HAP-1 (cell line): ENCODE data around the gene HTRA1.
A peak's percentile ranks its signal among the peaks of the same experiment; 100 is the strongest.

Source experiments
- DNase-seq, 2 experiments: peaks; one replicate each; pipeline ENCODE4 v3.0.0-alpha.2; 2016 to 2020; ENCODE audit warnings: low spot score in 2 of 2
- H3K27me3 ChIP-seq: fragments of 250-450 bp; sonication (Bioruptor Pico); 2 replicates; pipeline ENCODE4 v1.5.1; 2020; ENCODE audit warnings: low read depth, mild to moderate bottlenecking, moderate library complexity
- H3K36me3 ChIP-seq: fragments of 250-450 bp; sonication (Bioruptor Pico); replicated peaks from 2 replicates; pipeline ENCODE4 v1.5.1; 2020; ENCODE audit warnings: mild to moderate bottlenecking
- H3K4me1 ChIP-seq: fragments of 250-450 bp; sonication (Bioruptor Pico); 2 replicates; pipeline ENCODE4 v1.5.1; 2020; ENCODE audit warnings: mild to moderate bottlenecking
- H3K4me3 ChIP-seq: fragments of 250-450 bp; sonication (Bioruptor Pico); 2 replicates; pipeline ENCODE4 v1.5.1; 2020; ENCODE audit warnings: mild to moderate bottlenecking, moderate library complexity
- H3K9me3 ChIP-seq: fragments of 250-450 bp; sonication (Bioruptor Pico); 2 replicates; pipeline ENCODE4 v1.5.1; 2020; ENCODE audit warnings: mild to moderate bottlenecking, moderate library complexity
- in situ Hi-C: fragments of 300-500 bp; cut with MboI; formaldehyde crosslinking; loops from 3 replicates; pipeline ENCODE4 v1.14.3; 2020; ENCODE audit warnings: low sequenced_read_pairs, inconsistent platforms, mixed read lengths

Gene HTRA1

DNA sequence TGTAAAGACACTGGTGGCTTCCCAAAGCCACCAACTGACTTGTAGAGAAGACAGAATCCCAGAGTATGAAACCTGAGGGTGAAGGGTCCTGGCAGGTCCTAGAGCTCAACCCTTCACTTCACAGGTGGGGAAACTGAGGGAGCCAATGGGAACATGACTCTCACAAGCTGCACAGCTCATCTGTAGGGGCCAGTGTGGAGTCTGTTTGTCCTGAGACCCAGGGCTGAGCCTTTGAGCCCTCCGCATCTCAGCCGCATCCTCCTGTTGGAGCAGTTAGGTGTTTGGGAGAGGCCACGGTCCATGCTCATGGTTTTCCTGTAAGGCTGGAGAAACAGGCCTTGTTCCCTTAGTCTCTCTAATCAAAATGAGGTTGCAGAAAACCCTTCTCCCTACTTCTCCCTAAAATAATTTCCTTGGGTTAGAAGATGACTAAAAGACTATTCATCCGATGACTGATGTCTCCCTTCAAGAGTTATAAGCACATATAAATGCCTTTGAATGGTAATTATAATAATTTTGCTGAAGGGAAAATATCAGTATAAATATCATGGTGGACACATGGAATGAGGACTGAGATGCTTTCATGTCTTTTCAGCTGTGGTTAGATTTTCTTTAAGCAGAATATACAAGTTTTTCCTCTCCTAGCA is 10.3 kb downstream of the HTRA1 start:
- no peaks in the 10 kb centered on the region for H3K9me3 ChIP-seq
- peaks cover 13% of the 10 kb centered on the region for H3K4me1 ChIP-seq
- no peak for DNase-seq
- H3K27me3 ChIP-seq: no peaks in the 10 kb centered on the region
- in situ Hi-C loops: no loop called here
- H3K4me3 ChIP-seq: no peak overlapping the region
- H3K36me3 ChIP-seq: no peaks in the 10 kb centered on the region

DNA sequence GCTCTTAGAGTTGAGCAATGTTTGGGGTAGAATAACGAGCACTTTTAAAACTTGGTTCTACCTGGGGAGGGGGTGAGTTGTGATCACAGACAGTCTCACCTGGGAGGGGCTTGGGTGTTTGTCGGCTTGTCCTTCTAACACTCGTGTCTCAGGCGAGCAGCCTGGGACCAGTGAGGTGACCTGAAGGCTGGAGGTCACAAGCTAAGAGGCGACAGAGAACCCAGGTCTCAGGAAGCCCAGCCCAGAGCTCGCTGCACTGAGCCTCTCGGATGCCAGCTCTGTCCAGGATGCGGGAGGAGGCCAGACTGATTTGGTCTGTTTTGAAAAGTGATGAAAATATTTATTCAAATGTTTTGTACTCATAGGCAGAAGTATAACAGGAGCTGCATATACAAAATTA is 11.8 kb downstream of the HTRA1 start:
- peaks cover 13% of the 10 kb centered on the region for H3K4me1 ChIP-seq
- no peaks in the 10 kb centered on the region for H3K9me3 ChIP-seq
- DNase-seq: no peak
- in situ Hi-C loops: no loop called here
- no peaks in the 10 kb centered on the region for H3K36me3 ChIP-seq
- H3K4me3 ChIP-seq: no peak overlapping the region
- H3K27me3 ChIP-seq: no peaks in the 10 kb centered on the region

DNA sequence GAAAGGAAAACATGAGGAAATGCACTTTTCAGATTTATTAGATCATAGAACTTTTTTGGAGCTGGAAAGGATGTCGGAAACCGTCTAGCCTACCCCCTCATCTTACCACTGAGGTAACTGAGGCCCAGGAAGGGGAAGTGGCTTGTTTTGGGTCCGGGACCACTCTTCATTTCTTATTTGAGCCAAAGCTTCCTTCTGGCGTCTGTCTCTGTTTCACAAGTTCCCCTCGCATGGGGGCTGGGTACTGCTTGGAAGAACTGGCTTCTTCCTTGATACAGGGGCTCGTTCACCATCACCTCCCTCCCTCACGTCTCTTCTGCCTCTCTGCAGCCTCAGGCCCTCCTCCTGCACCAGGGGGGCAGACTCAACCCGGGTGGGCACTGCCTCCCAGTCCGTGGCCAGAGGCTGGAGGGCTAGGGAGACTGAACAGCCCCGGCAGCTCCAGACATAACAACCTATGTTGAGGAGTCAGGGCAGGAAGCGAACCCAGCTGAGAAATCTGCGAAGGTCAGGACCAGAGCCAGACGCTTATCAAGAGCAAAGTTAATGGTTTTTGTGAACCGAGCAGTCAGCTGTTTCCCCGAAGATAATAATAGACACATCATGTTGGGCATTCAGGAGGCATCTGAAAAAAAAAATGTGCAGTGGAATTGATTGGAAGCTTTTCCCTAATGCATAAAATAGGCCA is 12.9 kb downstream of the HTRA1 start:
- Histone ChIP-seq H3K4me1 (peaks cover 13% of the 10 kb centered on the region), H3K4me3 (no peak overlapping the region), H3K36me3 (no peaks in the 10 kb centered on the region), H3K27me3 (no peaks in the 10 kb centered on the region), H3K9me3 (no peaks in the 10 kb centered on the region)
- DNase-seq: no peak
- in situ Hi-C loops: no loop called here

GRCh38 chr10:122475100-122475499 is 13.7 kb downstream of the HTRA1 start:
- Histone ChIP-seq H3K4me3 (no peak overlapping the region), H3K36me3 (no peaks in the 10 kb centered on the region), H3K27me3 (no peaks in the 10 kb centered on the region), H3K9me3 (no peaks in the 10 kb centered on the region), H3K4me1 (peaks cover 13% of the 10 kb centered on the region)
- in situ Hi-C loops: no loop called here
- DNase-seq: peak in 1 of 2 experiments; percentile 61

- Histone ChIP-seq H3K4me1 (peaks cover 13% of the 10 kb centered on the region), H3K4me3 (no peak overlapping the region), H3K36me3 (no peaks in the 10 kb centered on the region), H3K27me3 (no peaks in the 10 kb centered on the region), H3K9me3 (no peaks in the 10 kb centered on the region)
- in situ Hi-C loops: no loop called here
- peak in 1 of 2 experiments; percentile 65 for DNase-seq
Measured at GRCh38 chr10:122475591-122476332, 14.4 kb downstream of the HTRA1 start.

DNA sequence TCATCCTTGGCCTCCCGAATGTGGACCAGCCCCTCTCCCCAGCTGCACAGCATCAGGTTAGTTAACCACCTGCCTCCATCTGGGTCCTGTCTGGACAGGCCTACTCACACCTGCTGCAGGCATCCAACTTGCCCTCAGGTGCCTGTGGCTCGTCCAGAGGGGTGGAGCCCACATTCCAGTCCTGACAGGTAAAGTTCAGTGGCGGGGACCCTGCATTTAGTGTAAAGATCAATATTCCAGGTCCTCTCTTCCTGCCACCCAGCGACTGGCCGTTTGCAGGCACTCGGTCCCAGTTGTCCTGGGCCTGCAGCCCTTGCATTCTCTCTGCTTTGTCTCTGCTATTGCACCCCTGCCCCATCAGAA is 15.0 kb downstream of the HTRA1 start:
- Histone ChIP-seq H3K27me3 (no peaks in the 10 kb centered on the region), H3K36me3 (no peaks in the 10 kb centered on the region), H3K4me1 (peaks cover 13% of the 10 kb centered on the region), H3K9me3 (no peaks in the 10 kb centered on the region), H3K4me3 (no peak overlapping the region)
- in situ Hi-C loops: no loop called here
- no peak for DNase-seq

GRCh38 chr10:122477436-122477835 is 16.1 kb downstream of the HTRA1 start:
- H3K9me3 ChIP-seq: no peaks in the 10 kb centered on the region
- H3K4me3 ChIP-seq: no peak overlapping the region
- peaks cover 13% of the 10 kb centered on the region for H3K4me1 ChIP-seq
- no peaks in the 10 kb centered on the region for H3K27me3 ChIP-seq
- no peaks in the 10 kb centered on the region for H3K36me3 ChIP-seq
- in situ Hi-C loops: no loop called here
- no peak for DNase-seq

- Histone ChIP-seq H3K9me3 (no peaks in the 10 kb centered on the region), H3K36me3 (no peaks in the 10 kb centered on the region), H3K27me3 (no peaks in the 10 kb centered on the region), H3K4me1 (peaks cover 13% of the 10 kb centered on the region), H3K4me3 (no peak overlapping the region)
- in situ Hi-C loops: no loop called here
- no peak for DNase-seq
Measured at GRCh38 chr10:122478971-122479370, 17.6 kb downstream of the HTRA1 start.

- DNase-seq: no peak
- H3K4me3 ChIP-seq: no peak overlapping the region
- H3K36me3 ChIP-seq: no peaks in the 10 kb centered on the region
- peaks cover 7% of the 10 kb centered on the region for H3K4me1 ChIP-seq
- no peaks in the 10 kb centered on the region for H3K27me3 ChIP-seq
- H3K9me3 ChIP-seq: no peaks in the 10 kb centered on the region
- in situ Hi-C loops: no loop called here
Measured at GRCh38 chr10:122480146-122480833, 18.9 kb downstream of the HTRA1 start.

DNA sequence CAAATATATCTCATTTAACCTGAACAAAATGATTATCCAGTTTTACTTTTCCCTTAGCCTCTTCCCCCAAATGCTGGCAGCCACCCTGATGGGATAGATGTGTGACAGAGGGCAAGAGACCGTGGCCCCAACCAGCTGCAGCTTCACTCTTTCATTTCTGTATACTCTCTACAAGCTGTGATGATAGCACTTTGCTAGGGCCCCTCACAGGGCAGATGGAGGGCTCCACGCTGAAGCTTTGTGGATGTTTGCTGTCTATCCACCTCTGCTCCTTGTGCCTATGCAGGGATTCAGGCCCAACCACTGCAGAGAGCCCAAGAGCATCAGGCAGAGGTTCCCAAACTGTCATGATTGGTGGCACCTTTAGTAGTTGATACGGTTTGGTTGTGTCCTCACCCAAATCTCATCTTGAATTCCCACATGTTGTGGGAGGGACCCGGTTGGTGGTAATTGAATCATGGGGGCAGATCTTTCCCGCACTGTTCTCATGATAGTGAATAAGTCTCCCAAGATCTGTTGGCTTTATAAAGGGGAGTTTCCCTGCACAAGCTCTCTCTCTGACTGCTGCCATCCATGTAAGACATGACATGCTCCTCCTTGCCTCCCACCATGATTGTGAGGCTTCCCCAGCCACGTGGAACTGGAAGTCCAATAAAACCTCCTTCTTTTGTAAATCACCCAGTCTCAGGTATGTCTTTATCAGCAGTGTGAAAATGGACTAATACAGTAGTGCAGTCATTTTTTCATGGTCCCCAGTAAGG is 20.1 kb downstream of the HTRA1 start:
- no peak overlapping the region for H3K4me3 ChIP-seq
- no peak for DNase-seq
- H3K27me3 ChIP-seq: no peaks in the 10 kb centered on the region
- in situ Hi-C loops: no loop called here
- no peaks in the 10 kb centered on the region for H3K36me3 ChIP-seq
- no peaks in the 10 kb centered on the region for H3K4me1 ChIP-seq
- no peaks in the 10 kb centered on the region for H3K9me3 ChIP-seq

DNA sequence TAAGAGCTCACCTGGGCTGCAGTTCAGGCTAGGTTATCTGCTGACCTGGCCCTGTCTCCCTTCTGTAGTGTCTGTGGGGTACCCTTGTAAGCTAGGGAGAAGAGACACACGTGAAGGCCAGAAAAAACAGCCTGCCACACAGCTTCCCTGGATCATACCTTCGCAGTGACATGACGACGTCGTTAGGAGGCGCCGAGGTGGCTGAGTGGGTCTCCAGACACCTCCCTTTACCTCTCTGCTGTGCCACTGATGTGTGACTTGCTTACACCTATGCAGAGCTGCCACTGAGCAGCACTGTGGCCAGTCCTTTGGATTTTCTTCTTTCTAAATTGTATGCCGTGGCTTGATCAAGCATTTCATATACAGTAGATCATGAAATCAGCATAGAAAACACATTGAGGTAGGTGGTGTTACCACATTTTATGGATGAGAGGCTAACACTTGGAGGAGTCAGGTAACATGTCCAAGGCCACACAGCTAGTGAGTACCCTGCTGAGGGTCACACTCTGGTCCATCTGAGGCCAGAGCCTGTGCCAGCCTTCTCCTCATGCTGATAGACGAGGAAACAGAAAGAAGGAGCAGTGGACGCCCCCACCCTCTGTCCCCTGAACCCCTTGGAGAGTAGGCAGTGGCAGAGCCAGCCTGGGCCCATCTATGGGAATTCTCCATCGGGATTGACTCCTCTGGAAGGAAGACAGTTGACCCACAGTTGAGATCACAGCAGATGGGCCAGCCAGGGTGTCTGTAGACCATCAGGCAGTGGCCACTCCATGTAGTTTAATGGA is 23.1 kb downstream of the HTRA1 start:
- H3K27me3 ChIP-seq: no peaks in the 10 kb centered on the region
- H3K36me3 ChIP-seq: no peaks in the 10 kb centered on the region
- no peak for DNase-seq
- no peak overlapping the region for H3K4me3 ChIP-seq
- H3K4me1 ChIP-seq: no peaks in the 10 kb centered on the region
- no peaks in the 10 kb centered on the region for H3K9me3 ChIP-seq
- in situ Hi-C loops: no loop called here

- no peaks in the 10 kb centered on the region for H3K27me3 ChIP-seq
- no peaks in the 10 kb centered on the region for H3K36me3 ChIP-seq
- DNase-seq: no peak
- in situ Hi-C loops: no loop called here
- H3K4me3 ChIP-seq: no peak overlapping the region
- H3K9me3 ChIP-seq: no peaks in the 10 kb centered on the region
- H3K4me1 ChIP-seq: no peaks in the 10 kb centered on the region
Measured at GRCh38 chr10:122485670-122486069, 24.3 kb downstream of the HTRA1 start.
